ENCODE data around the gene MRPL49. TPM values are rescaled to one million over a fixed set of nuclear protein-coding genes. Genes with fewer than 3 reads are reported as not detected.

MRPL49 gene
- total RNA-seq, 1 experiment from 2014 or later = 91.0 TPM

DNA sequence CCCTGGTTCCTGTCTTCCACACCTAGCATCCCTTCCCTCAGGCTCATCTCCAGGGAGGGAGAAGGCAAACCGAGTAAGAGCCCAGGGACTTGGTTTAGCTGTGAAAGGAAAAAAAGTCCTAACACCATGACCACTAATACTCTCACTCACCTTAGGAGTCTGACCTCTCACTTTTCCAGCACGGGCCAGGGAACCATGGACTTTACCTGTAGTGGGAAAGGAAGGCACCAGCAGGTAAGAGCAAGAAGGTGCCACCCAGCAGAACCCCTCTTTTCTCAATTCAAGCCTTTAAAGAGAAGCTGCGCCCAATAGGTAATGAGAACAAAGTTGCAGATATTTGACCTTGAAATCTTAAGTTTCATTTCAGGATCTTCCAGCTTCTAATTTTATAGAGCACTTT lies 1.3 kb upstream of the MRPL49 start:
- BruUV-seq (replicated peaks) = no TSS peak
- TF ChIP-seq EZH2 (IDR thresholded peaks at IDR 0.05; ENCODE audit: borderline replicate concordance, low read depth, low read length, poor library complexity, severe bottlenecking) = no peak
- POLR2A ChIA-PET (ENCODE audit: low non-redundant PET) = no interaction called here

DNA sequence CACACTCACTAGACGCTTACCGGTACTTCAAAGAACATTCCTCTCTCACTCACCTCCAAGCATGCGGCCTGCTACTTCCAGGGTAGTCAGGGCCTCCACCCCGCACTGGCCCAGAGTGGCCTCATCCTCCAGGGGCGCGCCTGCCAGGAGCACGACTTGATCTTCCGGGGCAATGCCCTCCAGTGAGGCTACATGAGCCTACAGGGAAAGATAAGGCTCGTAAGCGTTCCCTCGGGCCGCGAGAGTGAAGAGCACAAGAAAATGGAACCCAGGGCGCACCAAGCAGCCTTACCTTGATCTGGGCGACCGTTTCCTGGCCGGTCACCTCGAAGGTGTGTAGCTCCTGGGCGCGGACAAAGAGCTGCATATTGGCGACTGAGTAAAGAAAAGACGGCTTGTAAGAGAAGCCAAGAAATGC lies 665 bp upstream of the MRPL49 start:
- H3K4me3 ChIP-seq (ENCODE audit: low read depth, low read length, poor library complexity, severe bottlenecking) = peak overlapping the region; percentile 89
- peaks cover 13% of the 10 kb centered on the region for H3K4me1 ChIP-seq (ENCODE audit: insufficient read depth, low read length, poor library complexity, severe bottlenecking)
- no peak for DNase-seq (ENCODE audit: low spot score)
- H3K9me3 ChIP-seq (ENCODE audit: low read depth, low read length, poor library complexity, severe bottlenecking) = no peaks in the 10 kb centered on the region
- TF ChIP-seq, protein P1, sequence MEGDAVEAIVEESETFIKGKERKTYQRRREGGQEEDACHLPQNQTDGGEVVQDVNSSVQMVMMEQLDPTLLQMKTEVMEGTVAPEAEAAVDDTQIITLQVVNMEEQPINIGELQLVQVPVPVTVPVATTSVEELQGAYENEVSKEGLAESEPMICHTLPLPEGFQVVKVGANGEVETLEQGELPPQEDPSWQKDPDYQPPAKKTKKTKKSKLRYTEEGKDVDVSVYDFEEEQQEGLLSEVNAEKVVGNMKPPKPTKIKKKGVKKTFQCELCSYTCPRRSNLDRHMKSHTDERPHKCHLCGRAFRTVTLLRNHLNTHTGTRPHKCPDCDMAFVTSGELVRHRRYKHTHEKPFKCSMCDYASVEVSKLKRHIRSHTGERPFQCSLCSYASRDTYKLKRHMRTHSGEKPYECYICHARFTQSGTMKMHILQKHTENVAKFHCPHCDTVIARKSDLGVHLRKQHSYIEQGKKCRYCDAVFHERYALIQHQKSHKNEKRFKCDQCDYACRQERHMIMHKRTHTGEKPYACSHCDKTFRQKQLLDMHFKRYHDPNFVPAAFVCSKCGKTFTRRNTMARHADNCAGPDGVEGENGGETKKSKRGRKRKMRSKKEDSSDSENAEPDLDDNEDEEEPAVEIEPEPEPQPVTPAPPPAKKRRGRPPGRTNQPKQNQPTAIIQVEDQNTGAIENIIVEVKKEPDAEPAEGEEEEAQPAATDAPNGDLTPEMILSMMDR (conservative IDR thresholded peaks at IDR 0.05; ENCODE audit: low read depth, low read length) = no peak
- no peak for TF ChIP-seq EZH2 (IDR thresholded peaks at IDR 0.05; ENCODE audit: borderline replicate concordance, low read depth, low read length, poor library complexity, severe bottlenecking)
- peak overlapping the region; percentile 83 for H3K27ac ChIP-seq (ENCODE audit: low read depth, low read length, poor library complexity, severe bottlenecking)
- no peaks in the 10 kb centered on the region for H3K27me3 ChIP-seq (replicated peaks; ENCODE audit: insufficient read depth, low read depth, low read length, poor library complexity)
- H3K36me3 ChIP-seq (ENCODE audit: insufficient read depth, low read length, poor library complexity, severe bottlenecking) = peaks cover 55% of the 10 kb centered on the region
- intact Hi-C loops (cut with micrococcal nuclease; ENCODE audit: unreplicated experiment) = no loop called here
- no TSS peak for BruUV-seq (replicated peaks)
- POLR2A ChIA-PET (ENCODE audit: low non-redundant PET) = interaction anchor here (0.9 to 1.1 kb wide), 2 partner anchors 13 to 804 kb away, joined by 3 to 6 read pairs; partner anchors contain the start of genes PRDX5 and TRMT112
- CTCF ChIA-PET = interaction anchor here (0.6 to 1.4 kb wide), 5 partner anchors 9 to 277 kb away, joined by 3 to 11 read pairs (median 3); partner anchors contain the start of genes CDC42BPG and TM7SF2

More for the DNA sequence above, 1.3 kb upstream of the MRPL49 start:
- Histone ChIP-seq H3K9me3 (ENCODE audit: low read depth, low read length, poor library complexity, severe bottlenecking) (no peaks in the 10 kb centered on the region), H3K4me3 (ENCODE audit: low read depth, low read length, poor library complexity, severe bottlenecking) (peak overlapping the region; percentile 89), H3K4me1 (ENCODE audit: insufficient read depth, low read length, poor library complexity, severe bottlenecking) (peaks cover 19% of the 10 kb centered on the region), H3K27ac (ENCODE audit: low read depth, low read length, poor library complexity, severe bottlenecking) (peak overlapping the region; percentile 83), H3K27me3 (replicated peaks; ENCODE audit: insufficient read depth, low read depth, low read length, poor library complexity) (no peaks in the 10 kb centered on the region), H3K36me3 (ENCODE audit: insufficient read depth, low read length, poor library complexity, severe bottlenecking) (peaks cover 55% of the 10 kb centered on the region)
- intact Hi-C loops (cut with micrococcal nuclease; ENCODE audit: unreplicated experiment) = no loop called here
- CTCF ChIA-PET = no interaction called here
- no peak for DNase-seq (ENCODE audit: low spot score)

DNA sequence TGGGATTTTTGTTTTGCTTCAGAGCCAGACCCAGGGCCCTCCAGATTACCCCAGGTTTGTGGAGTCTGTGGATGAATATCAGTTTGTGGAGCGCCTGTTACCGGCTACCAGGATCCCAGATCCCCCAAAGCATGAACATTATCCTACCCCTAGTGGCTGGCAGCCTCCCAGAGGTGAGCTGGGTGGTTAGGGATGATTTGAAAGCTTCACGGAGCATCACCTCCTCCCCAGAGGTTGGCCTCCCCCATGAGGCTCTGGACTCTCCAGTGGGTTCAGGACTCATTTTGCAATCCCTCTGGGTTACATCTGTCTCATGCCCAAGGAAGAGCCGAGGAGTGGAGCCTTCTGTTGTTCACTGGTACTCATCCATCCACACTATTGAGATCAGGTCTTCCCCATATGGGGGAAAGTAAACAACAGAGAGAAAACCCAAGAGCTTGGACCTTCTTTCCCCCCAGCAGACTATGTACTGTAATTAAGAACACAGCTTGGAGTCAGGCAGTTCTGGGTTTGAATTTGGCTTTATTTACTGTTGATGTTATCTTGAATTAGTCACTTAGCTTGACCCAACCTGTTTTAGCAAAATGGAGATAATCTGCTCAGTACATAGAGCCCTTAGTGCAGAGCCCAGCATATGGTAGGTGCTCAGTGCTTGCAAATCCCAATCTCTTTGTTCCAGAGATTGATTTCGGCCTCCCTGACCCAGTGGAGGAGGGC lies 2.5 kb downstream of the MRPL49 start:
- no peak overlapping the region for H3K4me3 ChIP-seq (ENCODE audit: low read depth, low read length, poor library complexity, severe bottlenecking)
- peaks cover 10% of the 10 kb centered on the region for H3K4me1 ChIP-seq (ENCODE audit: insufficient read depth, low read length, poor library complexity, severe bottlenecking)
- TF ChIP-seq, protein P1 (conservative IDR thresholded peaks at IDR 0.05; ENCODE audit: low read depth, low read length) = no peak
- no peak for TF ChIP-seq EZH2 (IDR thresholded peaks at IDR 0.05; ENCODE audit: borderline replicate concordance, low read depth, low read length, poor library complexity, severe bottlenecking)
- H3K27ac ChIP-seq (ENCODE audit: low read depth, low read length, poor library complexity, severe bottlenecking) = no peak overlapping the region
- BruUV-seq (replicated peaks) = TSS peak; percentile 4
- ChIA-PET CTCF (no interaction called here), POLR2A (ENCODE audit: low non-redundant PET) (no interaction called here)
- intact Hi-C loops (cut with micrococcal nuclease; ENCODE audit: unreplicated experiment) = no loop called here
- no peak for DNase-seq (ENCODE audit: low spot score)
- H3K36me3 ChIP-seq (ENCODE audit: insufficient read depth, low read length, poor library complexity, severe bottlenecking) = peaks cover 65% of the 10 kb centered on the region
- H3K9me3 ChIP-seq (ENCODE audit: low read depth, low read length, poor library complexity, severe bottlenecking) = no peaks in the 10 kb centered on the region
- no peaks in the 10 kb centered on the region for H3K27me3 ChIP-seq (replicated peaks; ENCODE audit: insufficient read depth, low read depth, low read length, poor library complexity)

All from A673 (cell line).